Measurements from ENCODE around the gene LRRC4C. TPM values are rescaled to one million over a fixed set of nuclear protein-coding genes. Genes with fewer than 3 reads are reported as not detected.

Gene LRRC4C
- total RNA-seq, 1 donor from 2014 or later = not detected

- H3K36me3 ChIP-seq = no peaks in the 10 kb centered on the region
- no peaks in the 10 kb centered on the region for H3K4me1 ChIP-seq
- H3K27ac ChIP-seq = no peak overlapping the region
- H3K9me3 ChIP-seq = no peaks in the 10 kb centered on the region
- TF ChIP-seq, protein P1, sequence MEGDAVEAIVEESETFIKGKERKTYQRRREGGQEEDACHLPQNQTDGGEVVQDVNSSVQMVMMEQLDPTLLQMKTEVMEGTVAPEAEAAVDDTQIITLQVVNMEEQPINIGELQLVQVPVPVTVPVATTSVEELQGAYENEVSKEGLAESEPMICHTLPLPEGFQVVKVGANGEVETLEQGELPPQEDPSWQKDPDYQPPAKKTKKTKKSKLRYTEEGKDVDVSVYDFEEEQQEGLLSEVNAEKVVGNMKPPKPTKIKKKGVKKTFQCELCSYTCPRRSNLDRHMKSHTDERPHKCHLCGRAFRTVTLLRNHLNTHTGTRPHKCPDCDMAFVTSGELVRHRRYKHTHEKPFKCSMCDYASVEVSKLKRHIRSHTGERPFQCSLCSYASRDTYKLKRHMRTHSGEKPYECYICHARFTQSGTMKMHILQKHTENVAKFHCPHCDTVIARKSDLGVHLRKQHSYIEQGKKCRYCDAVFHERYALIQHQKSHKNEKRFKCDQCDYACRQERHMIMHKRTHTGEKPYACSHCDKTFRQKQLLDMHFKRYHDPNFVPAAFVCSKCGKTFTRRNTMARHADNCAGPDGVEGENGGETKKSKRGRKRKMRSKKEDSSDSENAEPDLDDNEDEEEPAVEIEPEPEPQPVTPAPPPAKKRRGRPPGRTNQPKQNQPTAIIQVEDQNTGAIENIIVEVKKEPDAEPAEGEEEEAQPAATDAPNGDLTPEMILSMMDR (IDR thresholded peaks at IDR 0.05) = no peak
- no peak overlapping the region for H3K4me3 ChIP-seq
- DNase-seq (ENCODE audit: low spot score in 2 of 2) = no peak
- H3K27me3 ChIP-seq = no peaks in the 10 kb centered on the region
- intact Hi-C loops (cut with DNase I) = no loop called here
Observed at GRCh38 chr11:40252236-40252635, 1207.2 kb downstream of the LRRC4C start.

- no peak overlapping the region for H3K27ac ChIP-seq
- no peaks in the 10 kb centered on the region for H3K36me3 ChIP-seq
- intact Hi-C loops (cut with DNase I) = no loop called here
- no peak overlapping the region for H3K4me3 ChIP-seq
- DNase-seq (ENCODE audit: low spot score in 2 of 2) = no peak
- H3K4me1 ChIP-seq = no peaks in the 10 kb centered on the region
- H3K9me3 ChIP-seq = no peaks in the 10 kb centered on the region
- TF ChIP-seq, protein P1 (IDR thresholded peaks at IDR 0.05) = no peak
- H3K27me3 ChIP-seq = no peaks in the 10 kb centered on the region
Observed at GRCh38 chr11:40246983-40247382, 1212.5 kb downstream of the LRRC4C start.

- intact Hi-C loops (cut with DNase I) = no loop called here
- DNase-seq (ENCODE audit: low spot score in 2 of 2) = no peak
- TF ChIP-seq, protein P1 (IDR thresholded peaks at IDR 0.05) = no peak
- no peak overlapping the region for H3K27ac ChIP-seq
- no peaks in the 10 kb centered on the region for H3K27me3 ChIP-seq
- no peak overlapping the region for H3K4me3 ChIP-seq
- H3K9me3 ChIP-seq = no peaks in the 10 kb centered on the region
- H3K36me3 ChIP-seq = no peaks in the 10 kb centered on the region
- H3K4me1 ChIP-seq = no peaks in the 10 kb centered on the region
Observed at GRCh38 chr11:40241524-40242051, 1217.9 kb downstream of the LRRC4C start.

DNA sequence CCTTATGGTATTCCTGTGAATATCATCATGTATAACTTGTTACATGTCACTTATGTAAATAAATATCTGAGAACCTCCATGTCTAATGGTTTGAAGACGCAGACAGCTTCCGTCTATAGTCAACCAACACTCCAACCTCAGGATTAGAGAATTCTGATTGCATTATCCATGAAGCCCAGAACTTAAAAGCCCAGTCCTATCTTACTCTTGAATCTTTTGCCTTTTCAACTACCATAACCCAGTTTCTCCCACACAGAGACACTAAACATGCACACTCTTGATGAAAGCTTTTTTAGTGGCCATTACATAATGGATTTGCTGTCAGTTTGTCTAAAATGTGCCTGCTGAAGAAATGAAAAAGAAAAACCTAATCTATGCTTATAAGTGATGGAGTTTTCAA is 1219.2 kb downstream of the LRRC4C start:
- Histone ChIP-seq H3K4me3 (no peak overlapping the region), H3K4me1 (no peaks in the 10 kb centered on the region), H3K36me3 (no peaks in the 10 kb centered on the region), H3K27me3 (no peaks in the 10 kb centered on the region), H3K9me3 (no peaks in the 10 kb centered on the region), H3K27ac (no peak overlapping the region)
- intact Hi-C loops (cut with DNase I) = no loop called here
- TF ChIP-seq, protein P1 (IDR thresholded peaks at IDR 0.05) = no peak
- no peak for DNase-seq (ENCODE audit: low spot score in 2 of 2)

DNA sequence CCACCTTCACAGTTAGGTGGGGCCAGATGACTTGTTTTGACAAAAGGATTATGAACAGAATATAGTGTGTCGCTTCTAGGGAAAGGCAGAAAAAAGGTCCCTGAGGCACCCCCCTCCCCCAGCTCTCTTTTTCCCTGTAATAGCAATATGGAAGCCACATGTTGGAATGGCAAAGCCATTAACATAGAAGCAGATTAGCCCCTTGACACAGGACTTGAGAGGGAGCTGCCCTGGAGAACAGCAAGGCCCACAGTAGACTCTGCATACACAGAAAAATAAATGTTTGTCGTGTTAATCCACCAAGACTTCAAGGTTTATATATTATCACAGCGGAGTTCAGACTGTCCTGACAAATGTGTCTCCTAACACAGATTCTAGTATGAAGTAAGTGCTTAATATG is 1222.9 kb downstream of the LRRC4C start:
- intact Hi-C loops (cut with DNase I) = no loop called here

More for the DNA sequence above, 1222.9 kb downstream of the LRRC4C start:
- H3K4me1 ChIP-seq = no peaks in the 10 kb centered on the region
- H3K27ac ChIP-seq = no peak overlapping the region
- DNase-seq (ENCODE audit: low spot score in 2 of 2) = no peak
- H3K27me3 ChIP-seq = no peaks in the 10 kb centered on the region
- H3K4me3 ChIP-seq = no peak overlapping the region
- no peaks in the 10 kb centered on the region for H3K9me3 ChIP-seq
- no peaks in the 10 kb centered on the region for H3K36me3 ChIP-seq
- TF ChIP-seq, protein P1 (IDR thresholded peaks at IDR 0.05) = no peak

Data from ascending aorta (tissue), 2 donors.